ENCODE results near the gene REPIN1.

REPIN1 gene

GRCh38 chr7:150396426-150396825 lies 27.8 kb downstream of the REPIN1 start:
- no peak for DNase-seq (ENCODE audit: low read depth)

DNA sequence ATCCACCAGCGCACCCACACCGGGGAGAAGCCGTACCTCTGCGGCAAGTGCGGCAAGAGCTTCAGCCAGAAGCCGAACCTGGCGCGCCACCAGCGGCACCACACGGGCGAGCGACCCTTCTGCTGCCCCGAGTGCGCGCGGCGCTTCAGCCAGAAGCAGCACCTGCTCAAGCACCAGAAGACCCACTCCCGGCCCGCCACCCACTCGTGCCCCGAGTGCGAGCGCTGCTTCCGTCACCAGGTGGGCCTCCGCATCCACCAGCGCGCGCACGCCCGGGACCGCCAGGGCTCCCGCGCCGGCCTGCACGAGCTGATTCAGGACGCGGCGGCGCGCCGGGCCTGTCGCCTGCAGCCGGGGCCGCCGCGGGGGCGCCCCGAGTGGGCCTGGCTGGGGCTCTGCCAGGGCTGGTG lies 28.2 kb downstream of the REPIN1 start:
- DNase-seq (ENCODE audit: low read depth), result no peak

- no peak for DNase-seq (ENCODE audit: low read depth)
Measured at GRCh38 chr7:150397346-150398107, 28.9 kb downstream of the REPIN1 start.

DNA sequence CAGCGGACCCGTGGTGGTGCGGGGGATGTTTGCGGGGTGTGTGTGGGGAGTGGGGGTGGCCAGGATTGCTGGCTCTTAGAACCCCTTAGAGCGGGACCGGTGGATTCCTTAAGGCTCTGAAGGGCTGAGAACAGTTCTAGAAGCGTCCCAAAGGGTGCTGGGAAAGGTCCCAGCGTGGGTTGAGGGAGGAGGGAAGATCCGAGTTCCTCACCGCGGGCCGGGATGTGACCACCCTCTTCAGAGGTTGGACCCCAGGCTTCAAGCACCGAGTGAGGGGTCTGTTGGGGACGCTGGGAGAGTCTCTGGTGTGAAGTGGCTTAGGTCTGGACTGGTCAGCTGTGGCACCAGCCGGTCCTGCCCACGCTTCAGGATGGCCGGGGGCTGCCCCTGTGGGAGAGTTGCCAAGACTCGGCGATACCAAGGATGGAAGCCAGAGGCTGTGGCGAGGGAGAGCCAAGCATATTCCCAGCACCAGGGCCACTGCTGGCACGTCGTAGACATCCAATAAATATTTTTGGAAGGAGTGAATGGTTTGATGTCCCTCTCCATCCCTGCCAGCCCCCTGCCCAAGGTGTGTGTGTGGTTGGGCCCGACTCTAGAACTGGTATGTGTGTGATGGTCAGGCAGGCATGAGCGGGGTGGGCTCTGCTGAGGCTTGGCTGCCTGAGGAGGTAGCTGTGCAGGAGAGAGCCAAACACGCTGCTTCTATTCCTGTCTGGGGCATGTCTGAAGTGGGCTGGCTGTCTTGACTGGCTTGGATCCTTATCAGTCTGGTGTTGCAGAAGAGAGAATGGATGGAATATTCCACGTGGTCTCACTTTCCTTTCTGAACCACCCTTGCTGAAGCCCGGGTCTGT lies 29.7 kb downstream of the REPIN1 start:
- DNase-seq (ENCODE audit: low read depth), result no peak

GRCh38 chr7:150398965-150399320 lies 30.3 kb downstream of the REPIN1 start:
- DNase-seq (ENCODE audit: low read depth), result no peak

DNA sequence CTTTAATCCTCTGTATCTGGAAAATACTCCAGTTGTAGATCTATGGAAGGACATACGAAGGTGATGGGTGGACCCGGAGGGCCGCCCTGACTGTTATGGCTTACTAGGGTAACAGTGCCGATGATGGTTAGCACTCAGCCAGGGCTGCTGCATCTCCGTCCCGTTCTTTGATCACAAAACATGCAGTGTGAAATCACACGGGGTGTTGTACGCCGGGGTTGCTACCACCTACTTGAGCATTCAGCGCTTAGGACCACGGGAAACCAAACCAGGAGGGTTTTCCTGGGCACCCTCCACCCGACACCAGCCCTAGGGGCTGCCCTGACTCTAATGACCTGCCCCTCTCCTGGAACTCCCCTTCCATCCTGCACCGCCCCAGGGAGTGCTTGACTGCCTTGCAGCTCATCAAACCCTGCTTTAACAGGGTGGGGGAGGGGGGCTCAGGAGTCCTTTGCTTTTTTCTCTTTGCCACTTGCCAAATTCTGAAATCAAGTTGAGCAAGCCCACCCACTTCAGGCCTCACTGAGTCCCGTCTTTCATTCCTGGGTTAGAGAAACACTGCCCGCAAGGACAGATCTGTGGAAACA lies 30.9 kb downstream of the REPIN1 start:
- no peak for DNase-seq (ENCODE audit: low read depth)

GRCh38 chr7:150400008-150400787 lies 31.6 kb downstream of the REPIN1 start:
- DNase-seq (ENCODE audit: low read depth), result no peak

GRCh38 chr7:150400788-150401423 lies 32.3 kb downstream of the REPIN1 start:
- no peak for DNase-seq (ENCODE audit: low read depth)

- no peak for DNase-seq (ENCODE audit: low read depth)
Measured at GRCh38 chr7:150401424-150401790, 32.8 kb downstream of the REPIN1 start.

DNA sequence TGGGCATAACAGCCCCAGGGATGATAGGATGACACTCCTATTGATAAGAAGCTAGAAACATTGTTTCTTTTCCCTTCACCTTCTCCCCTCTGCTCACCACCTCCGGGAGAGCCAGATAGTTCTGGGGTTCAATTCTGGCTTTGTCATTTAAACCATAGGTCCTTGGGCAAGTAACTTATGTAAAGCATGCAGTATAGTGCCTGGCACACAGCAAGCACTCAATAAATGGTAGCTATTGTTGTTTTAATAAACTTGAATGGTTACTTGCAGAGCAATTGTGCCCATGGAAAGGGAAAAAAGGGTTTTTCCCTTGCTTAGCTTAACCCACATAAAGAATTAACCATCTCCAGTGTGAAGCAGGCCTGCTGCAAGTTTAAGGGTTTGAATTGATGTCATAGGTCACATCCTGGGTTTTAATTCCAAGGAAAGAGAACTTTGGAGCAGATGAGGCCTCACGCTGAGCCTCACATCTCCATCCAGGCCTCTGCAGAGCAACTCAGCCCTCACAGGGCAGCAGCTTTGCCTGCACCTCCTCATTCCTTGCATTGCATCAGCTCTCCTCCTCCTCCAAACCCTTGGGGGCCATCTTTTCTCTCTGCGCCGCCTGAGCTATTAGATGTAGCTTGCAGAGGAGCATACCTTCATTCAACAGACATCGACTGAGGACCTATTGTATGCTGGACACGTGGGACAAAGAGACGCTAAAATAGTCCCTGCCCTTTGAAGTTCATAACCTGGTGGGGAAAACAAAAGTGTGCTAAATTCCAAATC lies 33.4 kb downstream of the REPIN1 start:
- no peak for DNase-seq (ENCODE audit: low read depth)

DNA sequence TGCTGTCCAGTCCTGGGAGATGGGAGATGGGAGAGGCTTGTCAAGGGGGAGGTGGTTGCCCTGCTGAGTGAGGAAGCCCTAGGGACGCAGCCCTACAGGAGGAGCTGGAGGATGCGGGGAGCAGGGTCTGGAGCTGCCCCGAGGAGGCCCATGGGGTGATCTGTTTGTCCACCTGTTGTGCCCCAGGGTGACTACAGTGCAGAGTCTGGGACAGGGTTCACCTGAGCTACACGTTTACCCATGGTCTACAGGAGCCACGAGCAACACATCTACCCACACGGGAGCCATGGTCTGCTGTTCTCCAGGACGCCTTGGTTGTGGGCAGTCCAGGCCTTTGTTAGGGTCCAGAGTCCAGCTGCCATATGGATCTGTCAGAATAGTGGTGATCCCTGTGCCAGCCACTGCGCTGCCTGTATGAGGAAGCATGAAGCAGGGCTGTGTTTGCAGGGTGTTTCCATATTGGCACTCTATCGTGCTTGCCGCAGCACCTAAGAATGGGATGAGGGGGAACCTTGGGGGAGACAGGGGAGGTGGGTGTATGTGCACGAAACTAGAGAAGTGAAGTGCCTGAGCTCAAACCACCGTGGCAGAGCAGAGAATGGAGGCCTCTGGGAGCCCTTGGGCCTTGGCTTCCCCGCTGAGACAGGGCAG lies 34.2 kb downstream of the REPIN1 start:
- no peak for DNase-seq (ENCODE audit: low read depth)

DNA sequence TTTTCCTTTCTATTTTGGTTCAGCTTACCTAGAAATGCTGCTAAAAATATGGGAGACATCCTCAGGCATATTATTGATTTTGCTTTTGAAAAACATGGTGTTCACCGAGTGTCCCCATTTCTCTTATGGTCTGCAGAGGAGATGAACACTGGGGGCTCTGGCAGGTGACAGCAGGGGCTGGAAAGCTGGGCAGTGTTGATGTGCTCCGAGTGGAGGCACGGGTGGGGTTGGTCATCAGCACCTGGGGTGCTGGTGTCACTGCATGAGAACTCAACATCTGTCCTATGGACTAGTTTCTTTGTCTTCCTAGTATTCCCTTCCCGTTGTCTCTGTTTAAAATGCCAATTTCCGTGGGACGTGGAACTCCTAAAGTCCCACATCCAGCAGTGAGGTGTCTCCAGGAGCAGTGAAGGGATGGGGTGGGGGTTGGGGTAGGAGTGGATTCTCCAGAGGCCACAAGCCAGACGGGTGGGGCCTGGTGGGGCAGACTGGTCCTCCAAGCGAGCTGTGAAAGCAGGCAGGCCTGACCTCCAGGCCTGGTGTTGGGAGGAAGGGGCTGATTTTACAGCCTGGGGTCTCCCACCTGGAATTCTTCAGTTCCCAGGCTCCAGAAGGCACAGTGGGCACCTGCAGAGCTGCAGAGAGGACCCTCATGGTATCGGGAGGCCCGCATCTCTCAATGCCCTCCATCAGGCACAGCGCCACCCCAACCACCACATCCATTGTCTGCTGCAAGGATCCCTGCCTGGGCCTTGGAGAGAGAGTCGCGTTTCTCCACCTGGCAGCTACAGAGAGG lies 35.0 kb downstream of the REPIN1 start:
- DNase-seq (ENCODE audit: low read depth), result no peak

- no peak for DNase-seq (ENCODE audit: low read depth)
Measured at GRCh38 chr7:150404172-150404804, 35.7 kb downstream of the REPIN1 start.

DNA sequence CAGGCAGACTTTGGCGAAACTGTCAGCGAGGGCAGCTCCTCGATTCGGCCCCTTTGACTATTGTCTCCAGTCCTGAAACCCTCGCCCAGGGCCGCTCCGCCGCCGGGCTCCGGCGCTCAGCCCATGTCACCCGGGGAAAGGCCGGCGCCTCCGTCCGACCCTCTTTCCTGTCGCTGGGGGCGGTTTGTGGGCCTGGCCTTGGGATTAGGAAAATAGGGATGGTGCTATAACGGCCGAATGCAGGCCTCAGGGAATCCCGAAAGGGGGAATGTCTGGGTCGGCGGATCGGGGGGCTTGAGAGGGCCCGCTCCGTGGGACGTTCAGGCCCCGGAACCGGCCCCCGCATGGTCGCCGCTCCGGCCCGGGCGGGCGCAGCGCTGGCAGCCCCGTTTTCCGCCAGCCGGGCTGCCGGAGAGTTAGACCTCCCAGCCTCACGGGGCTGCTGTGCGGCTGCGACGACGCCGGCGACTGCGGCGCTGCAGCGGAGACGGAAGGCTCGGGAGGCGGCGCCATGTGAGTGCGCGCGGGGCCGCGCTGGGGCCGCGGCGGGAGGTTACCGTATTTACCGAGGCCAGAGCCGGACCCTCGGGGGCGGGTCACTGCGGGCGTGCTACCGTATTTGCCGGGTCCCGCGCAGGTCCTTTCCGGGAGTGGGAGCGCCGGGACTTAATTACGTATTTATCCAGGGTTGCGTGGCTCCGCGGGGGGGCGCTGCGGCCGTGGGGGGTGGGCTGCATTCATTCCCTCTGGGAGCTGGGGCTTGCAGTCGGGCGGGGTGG lies 36.4 kb downstream of the REPIN1 start:
- no peak for DNase-seq (ENCODE audit: low read depth)

DNA sequence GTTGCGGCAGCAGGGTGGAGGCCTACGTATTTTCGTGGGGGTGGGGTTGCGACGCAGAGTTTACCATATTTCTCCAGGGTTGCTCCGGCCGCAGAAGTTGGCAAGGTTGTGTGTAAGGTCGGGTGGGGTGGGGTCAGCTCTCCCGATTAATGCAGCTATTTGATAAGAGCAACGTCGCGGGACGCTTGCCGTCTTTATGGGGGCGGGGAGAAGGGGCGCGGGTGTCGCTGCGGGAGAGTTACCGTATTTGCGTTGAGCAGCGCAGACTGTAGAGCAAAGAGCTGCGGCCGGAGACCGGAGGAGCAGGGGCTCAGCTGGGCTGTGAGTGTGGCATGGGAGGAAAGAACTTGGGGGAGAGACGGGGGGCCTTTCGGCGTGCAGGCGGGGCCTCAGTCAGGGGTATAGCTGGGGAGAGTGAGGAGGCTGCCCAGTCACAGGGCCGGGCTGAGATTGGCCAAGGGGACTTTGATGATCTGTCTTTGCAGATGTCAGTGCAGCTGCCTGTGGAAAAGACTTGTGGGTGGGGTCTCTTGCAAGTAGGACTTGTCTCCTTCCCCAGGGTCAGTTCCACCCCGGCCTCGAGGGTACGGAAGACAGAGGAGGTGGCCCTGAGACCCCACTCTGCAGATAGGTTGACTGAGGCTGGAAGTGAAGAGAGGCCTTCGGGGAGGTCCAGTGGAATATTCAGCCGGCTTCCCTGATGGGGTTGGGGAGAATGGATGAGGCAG lies 37.1 kb downstream of the REPIN1 start:
- DNase-seq (ENCODE audit: low read depth), result no peak

DNA sequence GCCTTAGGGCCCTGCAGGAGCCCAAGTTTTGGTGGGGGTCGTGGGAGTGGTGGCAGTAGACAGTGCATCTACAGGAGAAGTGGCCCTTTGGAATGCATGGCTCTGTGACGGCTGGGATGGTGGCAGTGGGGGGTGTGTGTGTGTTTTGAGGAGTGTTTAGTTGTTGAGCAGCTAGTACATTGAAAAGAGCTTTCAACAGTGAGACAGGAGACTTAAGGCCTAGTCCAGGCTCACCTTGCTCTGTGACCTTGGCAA lies 37.6 kb downstream of the REPIN1 start:
- no peak for DNase-seq (ENCODE audit: low read depth)

- DNase-seq (ENCODE audit: low read depth), result no peak
Measured at GRCh38 chr7:150406567-150407421, 38.2 kb downstream of the REPIN1 start.
